ENCODE data around the gene INPP4B.
A peak's percentile ranks its signal among the peaks of the same experiment; 100 is the strongest.

INPP4B gene

DNA sequence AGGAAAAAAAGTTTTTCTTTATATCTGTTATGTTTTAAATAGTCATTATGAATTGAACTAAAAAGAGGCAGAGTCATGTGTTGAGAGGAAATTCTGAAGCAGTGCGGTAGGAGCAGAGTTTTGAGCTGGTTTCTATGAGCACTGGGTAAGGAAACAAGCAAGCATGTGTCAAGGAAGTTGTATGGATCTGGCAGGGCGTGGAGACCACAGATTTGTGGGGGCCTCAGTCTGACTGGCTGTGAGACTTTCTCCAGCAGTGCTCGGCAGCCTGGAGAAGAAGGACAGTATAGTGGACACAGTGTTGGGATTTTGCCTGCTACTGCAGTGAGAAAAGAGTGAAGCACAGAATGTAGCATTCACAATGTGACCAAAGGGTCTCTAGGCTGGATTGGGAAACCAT is 399.1 kb downstream of the INPP4B start:
- no peak for DNase-seq

DNA sequence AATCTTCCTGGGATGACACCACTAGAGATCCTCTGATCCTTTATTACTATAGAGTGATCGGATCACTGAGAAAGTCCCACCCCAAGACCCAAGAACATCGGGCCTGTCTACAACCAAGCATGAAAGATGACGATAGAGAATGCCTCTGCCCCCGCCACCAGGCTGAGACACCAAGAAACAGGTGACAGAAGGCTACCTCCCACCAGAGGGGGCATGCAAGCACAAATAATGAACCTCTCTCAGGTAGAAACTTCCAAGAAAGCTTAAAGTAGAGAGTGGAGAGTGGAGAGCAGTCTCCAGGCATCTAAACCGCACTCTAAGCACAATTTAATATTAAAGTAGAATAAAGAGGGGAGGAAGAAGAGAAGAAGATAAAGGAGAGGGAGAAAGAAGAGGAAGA is 402.6 kb downstream of the INPP4B start:
- DNase-seq: no peak

DNA sequence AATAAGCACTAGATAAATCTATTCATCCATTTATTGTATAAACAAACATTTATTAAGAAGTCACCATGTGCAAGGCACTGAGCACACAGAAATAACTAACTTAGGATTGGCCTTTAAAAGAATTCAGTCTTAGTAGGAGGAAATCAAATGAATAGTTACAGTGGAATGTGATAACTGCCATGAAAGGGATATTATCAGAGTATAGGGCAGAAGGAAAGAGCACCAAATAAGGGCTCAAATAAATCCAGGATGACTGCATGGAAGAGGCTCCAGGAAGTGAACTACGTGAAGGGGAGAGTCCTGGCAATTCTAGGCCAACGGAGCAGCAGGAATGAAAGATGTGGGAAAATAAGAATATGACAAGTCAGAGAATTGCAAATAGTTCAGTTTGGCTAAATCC is 406.0 kb downstream of the INPP4B start:
- no peak for DNase-seq

DNA sequence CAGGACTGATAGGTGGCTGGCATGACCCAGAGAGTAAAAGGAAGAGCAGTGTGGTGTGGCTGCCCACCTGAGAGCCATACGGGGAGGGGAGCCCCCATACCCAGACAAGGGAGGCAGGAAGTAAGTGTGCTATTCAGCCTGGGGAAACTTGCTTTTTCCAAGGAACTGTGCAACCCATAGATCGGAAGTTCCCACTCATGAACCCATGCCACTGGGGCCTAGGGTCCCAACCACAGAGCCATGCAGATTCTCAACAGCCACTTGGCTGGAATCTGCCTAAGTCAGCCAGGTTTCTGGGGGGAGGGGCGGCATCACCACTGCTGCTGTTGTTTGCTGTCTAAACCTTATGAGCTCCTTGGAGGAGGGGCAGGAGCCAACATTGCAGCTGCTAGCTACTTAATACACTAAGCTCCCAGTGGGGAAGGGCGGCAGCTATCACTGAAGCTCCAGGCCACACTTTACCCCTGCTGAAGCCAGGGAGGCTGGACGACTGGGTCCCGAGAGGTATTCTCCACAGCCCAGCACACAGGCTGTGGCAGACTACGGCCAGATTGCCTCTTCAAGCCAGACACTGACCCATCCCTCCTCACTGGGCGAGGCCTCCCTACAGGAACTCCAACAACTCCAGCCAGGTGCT is 410.4 kb downstream of the INPP4B start:
- DNase-seq: no peak

DNA sequence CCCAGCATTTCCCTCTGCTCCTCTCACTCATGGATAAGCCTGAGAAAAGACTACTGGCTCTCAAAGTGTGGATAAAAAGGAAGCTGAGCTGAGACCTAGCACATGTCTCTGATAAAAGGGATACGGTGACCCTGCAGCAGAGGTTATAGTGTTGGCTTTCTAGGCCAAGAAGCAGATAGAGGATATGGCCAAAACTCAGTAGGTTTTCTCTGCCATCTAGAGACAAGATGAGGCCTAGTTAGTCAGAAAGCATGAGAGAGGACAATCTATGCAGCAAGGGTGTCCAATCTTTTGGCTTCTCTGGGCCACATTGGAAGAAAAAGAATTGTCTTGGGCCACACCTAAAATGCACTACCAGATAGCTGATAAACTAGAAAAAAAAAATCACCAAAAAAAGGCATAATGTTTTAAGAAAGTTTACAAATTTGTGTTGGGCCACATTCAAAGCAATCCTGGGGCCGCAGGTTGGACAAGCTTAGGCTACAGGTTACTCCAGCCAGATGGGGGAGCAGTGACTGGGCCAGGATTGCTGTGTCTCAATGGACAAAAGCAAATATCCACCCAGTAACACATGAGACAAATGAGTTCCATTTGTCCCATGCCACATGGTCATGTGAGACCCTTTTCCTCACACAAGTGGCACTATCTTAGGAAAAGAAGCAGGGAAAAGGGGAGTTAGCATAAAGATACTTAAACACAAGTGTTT is 411.4 kb downstream of the INPP4B start:
- DNase-seq: no peak

DNA sequence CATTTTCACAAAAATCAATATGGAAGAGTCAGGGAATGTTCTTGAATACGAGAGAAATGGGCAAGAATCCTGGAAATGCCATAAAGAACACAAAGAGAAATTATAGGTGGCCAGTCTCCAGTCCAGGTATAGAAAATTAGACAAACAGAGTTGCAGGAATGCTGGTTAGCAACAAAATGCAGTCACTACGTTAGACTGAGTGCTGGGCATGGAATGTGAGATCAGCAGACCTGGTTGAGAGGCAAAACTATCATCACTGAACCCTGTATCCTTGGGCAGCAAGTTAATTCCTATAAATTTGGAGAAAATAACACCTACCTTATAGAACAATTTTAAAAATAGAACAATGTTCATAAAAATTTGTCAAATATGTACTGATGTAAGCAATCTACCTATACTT is 417.4 kb downstream of the INPP4B start:
- DNase-seq: no peak

DNA sequence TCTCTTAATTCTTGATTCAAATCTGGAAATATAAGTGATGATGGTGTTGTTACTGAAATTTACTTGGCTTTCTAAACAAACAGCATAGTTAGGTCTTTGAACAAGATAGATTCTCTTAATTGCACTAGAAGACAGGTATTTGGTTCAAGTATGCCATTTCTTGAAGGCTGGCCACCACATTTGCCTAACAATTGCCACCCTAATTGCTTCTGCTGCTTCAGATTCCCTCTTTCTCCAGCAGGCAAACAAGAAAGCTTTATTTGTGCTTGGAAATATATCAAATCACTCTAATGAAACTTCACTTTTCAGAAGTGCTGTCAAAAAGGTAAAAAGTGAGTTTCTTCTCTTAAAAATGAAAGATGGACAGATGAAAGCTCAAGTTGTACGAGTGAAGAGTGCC is 418.6 kb downstream of the INPP4B start:
- no peak for DNase-seq

DNA sequence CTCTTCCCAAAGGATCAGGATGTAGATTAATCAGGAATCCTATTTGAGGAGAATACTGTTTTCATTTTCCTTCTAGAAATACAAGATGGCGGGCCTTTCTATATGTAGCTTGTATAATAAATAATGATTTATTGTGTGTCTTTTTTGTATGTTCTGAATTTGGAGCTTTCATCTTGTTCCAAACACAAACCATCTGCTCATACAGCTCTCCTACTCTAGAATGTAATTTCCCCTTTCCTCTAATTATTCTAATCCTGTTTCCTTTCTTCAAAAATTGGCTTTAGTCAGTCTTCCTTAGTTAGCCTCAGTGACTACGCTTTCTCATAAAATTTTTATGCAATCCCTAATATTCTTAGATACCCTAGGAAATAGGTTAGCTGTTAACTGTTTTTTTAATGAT is 422.2 kb downstream of the INPP4B start:
- no peak for DNase-seq

DNA sequence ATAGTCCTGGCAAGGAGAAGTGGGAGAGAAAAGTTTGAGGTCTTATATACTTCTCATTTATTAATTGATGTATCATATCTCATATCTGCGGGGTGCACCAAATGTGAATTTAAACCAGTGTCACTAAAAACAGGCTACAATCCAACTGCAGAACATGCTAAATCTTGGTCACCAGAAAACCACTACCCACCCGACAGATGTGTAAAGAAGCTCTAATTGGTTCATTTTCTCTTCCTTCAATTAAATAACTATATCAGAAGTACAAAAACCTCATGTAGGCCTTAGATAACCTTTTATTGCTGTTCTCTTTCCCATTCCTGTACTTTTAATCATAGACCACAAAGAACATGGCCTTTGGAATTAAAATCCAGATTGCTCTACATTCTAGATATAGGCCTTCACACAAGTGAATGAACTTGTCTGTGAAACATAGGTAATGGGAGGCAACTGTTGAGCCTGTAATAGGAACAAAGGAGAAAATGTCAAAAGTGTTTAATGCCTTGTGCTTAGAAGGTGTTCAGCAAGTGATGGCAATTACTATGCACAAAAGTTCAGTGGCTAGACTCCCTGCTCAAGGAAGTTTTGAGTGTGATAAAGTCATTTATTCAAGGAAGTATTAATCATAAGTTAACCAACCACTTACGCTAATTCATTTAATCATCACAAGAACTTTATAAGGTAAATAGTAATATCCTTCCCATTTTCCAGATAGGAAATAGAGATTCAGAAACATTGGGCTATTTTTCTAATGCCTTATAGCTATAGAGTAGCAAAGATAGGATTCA is 425.6 kb downstream of the INPP4B start:
- DNase-seq: no peak

DNA sequence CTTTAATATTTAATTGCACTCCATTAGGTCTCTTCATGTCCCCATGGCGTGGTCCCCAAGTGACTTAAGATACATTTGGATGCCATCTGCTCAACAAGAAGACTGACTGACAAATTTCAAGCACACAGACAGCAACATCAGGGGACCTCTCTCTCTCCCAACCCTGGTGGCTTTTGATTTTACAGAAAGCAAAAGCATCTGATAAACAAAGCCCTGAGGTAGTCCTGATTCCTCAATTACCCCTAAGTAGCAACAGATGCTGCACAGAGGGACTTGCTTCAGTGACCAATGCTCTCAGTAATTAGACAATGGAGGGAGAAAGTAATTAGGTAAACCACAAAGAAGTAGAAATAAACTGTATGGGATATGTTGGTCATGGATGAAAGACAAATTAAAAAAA is 426.4 kb downstream of the INPP4B start:
- no peak for DNase-seq

DNA sequence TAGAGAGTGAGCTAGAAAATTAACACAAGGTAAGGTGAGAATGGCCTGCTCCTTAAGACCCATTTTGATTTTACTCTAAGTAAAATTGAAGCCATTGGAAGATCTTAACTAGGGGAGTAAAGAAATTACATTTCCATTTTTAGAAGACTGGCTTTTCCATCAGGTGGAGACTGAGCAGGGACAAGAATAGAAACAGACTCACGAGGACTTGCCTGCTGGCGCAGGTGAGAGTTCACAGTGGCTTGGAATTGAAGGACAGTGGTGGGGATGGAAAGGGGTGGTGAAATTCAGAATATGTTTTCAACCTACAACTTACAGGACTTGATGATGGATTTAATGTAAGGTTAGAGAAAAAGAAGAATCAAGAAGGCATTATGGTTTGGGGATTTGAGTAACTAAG is 427.4 kb downstream of the INPP4B start:
- no peak for DNase-seq

DNA sequence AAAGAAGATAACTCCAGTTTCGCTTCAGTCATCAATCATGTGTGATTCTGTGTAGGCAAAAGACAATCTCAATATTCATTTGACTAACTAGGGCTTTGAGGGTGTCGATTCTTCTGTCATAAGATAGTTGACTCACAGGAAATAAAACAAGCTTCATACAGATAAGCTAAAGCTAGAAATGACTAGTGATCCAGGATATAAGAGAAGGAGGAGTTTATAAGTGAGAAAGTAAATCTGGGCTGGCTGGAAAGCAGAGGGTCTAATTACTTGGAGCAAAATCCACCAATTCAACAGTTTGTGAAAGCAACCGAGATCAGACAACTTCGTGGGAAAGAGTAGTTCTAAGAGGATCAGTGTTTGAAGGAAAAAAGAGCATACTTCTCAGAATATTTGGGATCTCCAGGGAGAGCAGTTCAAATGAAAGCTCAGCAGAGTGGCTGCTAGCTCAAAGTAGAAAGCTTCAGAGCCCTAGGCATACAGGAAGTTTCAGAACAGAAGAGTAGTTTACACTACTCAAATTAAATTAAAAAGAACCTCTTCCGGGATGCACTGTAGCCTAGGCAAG is 429.3 kb downstream of the INPP4B start:
- no peak for DNase-seq

DNA sequence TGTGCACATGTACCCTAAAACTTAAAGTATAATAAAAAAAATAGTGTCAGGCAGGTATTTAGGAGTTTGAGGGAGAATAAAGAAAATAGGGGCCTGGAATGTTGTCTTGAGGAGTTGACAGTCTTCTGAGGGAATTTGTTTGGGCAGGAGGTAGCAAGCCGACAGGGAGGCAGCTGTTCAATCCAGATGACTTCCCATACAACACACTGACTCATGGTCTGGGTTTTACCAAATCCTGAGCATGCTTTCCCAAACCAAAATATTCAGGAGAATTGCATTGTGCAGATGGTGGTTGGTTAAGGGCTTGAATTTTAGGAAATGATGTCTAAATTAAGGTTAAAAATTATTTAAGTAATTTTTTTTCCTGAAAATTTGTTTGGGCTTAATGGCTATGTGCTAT is 430.0 kb downstream of the INPP4B start:
- DNase-seq: no peak

DNA sequence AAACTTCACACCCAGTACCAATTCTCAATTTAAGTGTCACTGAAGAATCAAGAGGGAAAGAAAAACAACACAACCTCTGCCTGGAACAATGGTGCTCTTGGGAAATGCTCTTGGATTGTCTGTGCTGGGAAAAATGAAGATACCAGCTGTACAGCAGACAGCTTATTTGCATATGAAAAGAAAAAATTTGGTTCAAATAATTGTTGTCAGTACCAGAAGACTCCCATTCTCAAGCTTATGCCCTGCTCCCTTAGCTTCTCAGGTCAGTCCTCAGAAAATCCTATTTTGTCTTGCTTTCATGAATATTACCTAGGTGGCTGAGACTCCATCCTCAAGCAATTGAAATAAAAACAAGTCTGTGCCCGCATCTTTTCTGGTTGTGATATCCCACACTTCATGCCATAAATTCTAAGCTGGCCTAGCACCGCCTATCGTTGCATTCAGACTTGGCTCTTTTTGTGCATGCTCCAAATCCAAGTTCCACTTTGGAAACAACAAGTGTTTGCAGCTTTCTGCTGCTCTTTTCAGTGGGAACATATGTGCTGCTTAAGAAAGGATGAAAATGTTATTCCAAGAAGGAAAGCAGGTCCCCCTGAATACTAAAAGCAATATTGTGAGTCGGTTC is 431.6 kb downstream of the INPP4B start:
- no peak for DNase-seq

DNA sequence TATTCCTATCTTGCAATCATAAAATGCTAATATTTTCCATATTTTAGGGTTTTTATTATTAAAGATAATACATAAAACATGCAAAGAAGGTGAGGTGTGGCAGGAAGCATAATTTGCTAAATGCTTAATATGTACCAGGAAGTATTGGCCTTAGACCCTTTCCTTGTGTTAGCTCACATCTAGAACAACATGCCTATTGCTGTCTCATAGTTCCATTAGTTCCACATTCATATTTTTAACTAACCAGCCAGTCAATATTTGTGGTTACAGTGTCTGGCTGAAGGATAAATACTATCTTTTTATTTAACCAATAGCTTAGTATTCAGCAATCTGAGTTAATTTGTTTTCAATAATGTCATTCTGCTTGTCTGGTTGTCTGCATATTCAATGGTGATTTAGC is 432.6 kb downstream of the INPP4B start:
- no peak for DNase-seq

DNA sequence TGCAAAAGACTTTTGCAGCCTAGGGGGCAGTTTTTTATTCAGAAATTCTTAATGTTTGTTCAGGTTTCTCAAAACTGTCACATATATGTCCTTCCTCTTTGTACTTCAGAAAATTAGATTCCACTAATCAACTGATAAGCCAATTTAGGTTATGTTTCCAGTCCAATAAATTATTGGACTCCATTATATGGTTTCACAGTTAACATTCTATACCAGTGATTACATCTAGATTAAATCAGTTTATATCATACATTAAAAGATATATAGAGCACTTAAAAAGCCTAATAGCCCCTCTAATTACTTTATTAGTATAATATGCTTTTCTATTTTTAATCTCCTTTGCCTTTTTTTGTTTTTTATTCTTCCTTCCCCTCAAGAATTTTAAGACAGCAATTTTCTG is 434.1 kb downstream of the INPP4B start:
- no peak for DNase-seq

DNA sequence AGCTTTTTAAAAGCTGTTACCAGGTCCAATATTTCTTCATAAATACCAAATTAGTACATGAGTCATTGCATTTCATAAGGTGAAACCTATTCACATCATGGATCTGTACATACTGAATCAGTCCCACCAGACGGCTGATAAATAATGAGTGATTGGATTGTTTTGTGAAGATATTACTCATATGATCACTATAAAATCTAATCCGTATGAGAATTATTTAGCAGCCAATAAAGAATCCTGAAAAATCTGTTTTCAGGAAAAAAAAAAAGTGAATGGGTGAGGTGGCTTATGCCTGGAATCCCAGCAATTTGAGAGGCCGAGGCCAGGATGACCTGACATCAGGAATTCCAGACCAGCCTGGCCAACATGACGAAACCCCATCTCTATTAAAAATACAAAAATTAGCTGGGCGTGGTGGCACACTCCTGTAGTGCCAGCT is 438.1 kb downstream of the INPP4B start:
- no peak for DNase-seq

DNA sequence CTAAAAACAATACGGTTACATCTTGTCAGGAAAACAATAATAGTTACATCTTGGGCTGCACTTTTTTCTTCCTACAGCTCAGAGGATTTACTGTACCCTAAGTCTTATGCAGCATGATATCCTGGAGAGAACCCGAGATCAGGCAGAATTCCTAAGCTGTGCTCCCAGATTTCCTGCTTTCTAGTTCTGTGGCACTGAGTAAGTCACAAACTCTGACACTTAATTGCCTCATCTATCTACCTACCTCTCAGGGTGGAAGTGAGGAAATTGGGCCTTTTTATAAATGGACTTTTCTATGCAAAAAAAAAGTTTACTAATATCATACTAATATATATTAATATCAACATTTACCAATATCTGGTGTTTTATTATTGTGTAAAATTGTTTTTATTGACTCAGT is 438.5 kb downstream of the INPP4B start:
- no peak for DNase-seq

DNA sequence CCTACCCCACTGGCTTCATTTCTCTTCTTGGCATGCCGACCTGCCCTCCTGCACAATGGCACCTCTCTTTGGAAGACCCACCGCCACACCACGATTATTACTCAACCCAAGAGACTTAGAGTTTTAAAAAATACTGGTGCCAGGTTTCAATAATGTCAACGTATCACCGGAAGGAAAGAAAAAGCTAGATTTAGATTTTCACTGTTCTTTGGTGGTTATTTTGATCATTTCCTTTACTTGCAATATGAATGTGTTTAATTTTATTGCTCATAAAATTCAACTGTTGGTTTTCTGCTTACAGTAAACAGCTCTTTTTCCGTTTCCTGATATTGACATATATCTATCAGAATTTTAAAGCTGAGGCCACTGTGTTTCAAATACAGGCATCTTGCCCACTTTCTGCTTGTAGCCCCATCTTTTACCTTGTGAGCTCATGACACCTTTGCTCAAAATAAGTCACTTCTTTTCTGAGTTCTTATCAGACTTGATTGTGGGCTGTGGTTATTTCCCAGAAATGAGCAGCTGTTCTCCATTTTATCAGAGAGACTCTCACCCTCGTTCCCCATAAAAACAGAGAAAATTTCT is 439.1 kb downstream of the INPP4B start:
- DNase-seq: no peak

DNA sequence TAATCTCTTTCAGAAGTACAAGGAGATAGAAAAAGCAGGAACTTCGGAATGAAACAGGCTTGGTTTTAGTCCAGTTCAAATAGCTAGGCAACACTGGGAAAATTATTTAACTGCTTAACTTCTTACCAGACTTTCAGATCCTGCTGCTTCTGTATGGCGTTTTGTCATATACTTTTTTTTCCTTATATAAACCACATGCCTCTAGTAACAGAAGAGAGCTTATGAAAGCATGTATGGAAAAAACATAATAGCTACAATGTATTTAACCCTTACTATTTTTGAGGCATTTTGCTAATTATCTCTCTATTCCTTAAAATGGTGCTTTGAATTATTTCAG is 439.6 kb downstream of the INPP4B start:
- DNase-seq: no peak

DNA sequence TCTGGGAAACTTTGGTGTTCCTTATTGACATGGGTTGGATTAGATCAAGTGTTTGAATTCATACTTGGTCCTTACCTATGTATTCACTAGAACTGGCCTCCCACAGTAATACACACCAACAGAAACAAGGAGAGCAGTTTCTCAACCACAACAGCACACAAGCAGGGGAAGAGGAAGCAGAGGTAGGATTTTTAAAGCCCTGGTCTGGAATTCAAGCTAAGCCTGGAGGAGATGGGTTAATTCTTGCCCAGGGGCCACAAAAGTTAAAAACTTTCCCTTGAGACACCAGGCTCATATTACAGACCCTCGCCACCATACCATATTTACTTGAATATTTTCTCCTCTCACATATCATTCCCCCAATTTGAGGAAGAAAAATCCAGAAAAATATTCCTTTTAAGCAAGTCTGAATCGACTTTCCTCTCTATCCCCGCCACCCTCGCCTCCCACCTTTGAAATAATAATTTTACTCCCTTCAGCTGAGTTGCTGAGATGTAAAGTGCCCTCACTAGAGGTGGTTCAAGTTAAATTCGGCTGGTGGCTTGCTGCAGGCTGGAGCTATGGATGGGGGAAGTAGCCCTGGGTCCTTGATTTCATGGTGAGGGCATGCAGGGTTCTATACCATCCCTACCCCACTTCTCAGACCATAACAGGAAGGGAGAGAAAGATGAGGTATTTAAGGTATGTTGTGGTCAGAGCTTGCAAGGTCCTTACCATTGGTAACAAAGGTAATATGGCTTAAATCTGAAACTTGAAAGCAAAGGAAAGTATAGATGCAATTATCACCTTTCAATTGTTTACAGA is 440.2 kb downstream of the INPP4B start:
- DNase-seq: no peak

DNA sequence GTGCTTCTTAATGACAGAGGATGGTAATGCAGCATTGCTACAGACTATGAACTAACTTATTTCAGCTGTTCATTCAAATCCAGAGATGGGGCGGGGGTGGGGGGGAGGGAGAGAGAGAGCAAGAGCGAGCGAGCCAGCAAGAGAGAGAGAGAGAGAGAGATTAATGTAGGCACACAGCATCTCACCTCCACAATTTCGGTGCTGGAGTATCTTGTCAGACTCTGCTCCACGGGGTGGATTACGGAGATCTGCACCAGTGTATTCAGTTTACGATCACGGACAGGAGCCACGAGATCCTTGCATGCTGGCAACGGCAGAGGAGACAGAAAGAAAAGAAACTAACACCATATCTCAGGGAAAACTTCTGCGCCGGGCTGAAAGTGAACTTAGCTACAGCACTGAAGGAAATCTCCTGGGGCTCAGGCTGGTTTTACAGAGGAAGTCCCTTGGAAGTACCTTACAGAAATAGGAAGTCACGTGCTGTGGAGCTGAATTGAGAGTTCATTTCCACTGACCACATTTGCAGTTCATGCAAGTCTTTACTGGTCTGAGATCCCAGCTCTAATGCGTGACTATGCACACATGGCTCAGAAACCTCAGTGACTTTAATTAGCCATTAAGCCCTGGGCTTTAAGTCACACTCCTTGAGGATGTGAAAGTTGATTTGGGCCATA is 440.9 kb downstream of the INPP4B start:
- peak; percentile 56 to 63 for DNase-seq

Data from inflammatory macrophage treated with lipopolysaccharide for 1 hour (primary cell).